NCI-H2196 (cell line): Measurements from ENCODE around the gene ARHGAP4.
A peak's percentile ranks its signal among the peaks of the same experiment; 100 is the strongest.

Source experiments
- DNase-seq: peaks from one replicate; lab custom pipeline; 2025; ENCODE audit not compliant: unreplicated experiment; lab: John Stamatoyannopoulos, UW

Gene ARHGAP4

DNA sequence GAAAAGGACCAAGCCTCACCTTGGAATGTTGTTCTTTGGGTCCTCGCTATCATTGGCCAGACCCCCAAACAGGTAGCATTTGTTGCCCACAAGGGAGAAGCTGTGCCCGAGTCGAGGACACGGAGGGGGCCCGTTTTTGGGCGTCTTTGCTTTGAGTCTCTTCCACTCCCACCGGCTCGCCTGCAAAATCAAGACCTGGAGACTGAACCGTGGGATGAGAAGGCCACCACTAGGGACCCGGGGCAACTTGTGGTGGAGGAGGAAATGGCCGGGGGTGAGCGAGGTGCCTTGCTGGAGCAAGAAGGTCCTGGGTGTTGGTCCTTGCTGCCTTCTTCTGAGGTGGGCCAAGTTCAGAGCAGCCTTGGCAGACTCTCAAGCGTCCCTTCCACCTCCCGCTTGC, 38.0 kb upstream of the ARHGAP4 start:
- DNase-seq: no peak

GRCh38 chrX:153963546-153963945, 37.5 kb upstream of the ARHGAP4 start:
- DNase-seq: no peak

- DNase-seq: no peak
These were observed 35.2 kb upstream of the ARHGAP4 start for GRCh38 chrX:153961292-153961691.

DNA sequence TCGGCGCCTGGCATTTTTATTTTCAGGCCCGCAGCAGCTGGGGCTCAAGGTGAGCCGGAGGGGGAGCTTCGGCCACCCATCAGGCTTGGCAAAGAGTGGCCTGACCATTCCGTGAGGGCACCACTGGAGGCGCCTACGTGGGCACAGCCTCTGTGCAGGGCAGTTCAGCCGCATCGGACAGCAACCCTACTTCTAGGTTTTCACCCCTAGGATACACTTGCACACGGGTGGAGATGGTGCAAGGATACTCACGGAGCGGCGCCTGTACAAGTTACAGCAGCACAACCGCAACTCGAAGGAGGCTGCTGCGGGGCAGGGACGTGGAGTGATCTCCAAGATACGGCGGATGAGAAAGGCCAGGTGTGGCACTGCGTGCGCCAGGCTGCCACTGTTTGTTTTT, 34.7 kb upstream of the ARHGAP4 start:
- DNase-seq: no peak

DNA sequence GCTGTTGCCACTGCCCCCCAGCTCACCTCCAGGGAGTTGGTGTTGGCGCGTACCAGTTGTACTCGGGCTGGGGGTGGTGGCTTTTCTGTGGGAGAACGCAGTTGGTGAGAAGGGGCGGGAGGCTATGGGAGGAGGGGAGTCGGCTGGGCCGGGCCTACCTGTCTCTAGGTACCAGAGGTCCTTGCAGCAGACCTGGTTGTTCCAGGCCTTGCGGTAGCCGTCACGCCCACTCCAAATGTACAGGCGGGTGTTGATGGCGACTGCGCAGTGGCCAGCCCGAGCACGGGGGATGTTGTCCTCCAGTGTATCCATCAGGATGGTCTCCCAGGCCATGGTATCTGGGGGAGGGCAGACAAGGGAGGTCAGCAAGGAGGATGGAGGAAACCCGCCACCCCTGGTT, 34.0 kb upstream of the ARHGAP4 start:
- DNase-seq: no peak

DNA sequence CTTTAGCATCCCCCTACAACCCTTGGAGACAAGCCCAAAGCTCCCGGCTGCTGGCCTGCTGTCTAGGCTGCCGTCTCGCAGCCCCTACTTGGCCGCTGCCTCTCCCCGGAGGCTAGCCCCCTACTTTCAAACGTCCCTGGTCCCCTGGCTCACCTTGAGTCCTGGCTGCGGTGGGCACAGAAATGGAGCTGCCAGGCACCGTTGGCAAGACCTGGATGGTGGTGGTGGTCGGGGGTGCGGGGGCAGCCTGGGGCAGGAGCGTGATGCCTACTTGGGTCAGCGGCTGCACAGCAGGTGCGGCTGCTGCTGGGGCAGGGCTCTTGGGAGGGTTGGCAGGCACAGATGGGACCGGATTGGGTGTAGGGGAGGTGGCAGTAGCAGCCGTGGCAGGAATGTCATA, 33.6 kb upstream of the ARHGAP4 start:
- no peak for DNase-seq

DNA sequence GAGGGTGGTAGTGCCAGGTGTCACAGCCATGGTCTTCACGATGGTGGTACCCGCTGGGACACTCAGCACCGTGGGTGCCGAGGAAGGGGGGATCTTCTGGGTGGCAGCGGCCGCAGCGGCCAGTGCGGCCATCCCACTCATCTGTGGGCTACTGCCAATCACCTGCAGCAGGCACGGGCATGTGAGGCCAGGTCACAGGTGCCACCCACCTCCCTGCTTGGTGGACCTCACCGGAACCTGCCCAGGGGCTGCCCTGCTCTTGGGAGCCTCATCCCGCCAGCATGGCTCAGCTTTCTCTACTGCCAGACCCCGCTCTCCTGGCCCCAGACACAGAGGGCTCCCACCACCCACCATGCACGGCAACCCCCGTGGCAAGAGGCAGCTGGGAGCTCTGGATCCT, 32.5 kb upstream of the ARHGAP4 start:
- no peak for DNase-seq

- no peak for DNase-seq
These were observed 31.2 kb upstream of the ARHGAP4 start for GRCh38 chrX:153957224-153957623.

- DNase-seq: no peak
These were observed 30.2 kb upstream of the ARHGAP4 start for GRCh38 chrX:153956044-153956907.

DNA sequence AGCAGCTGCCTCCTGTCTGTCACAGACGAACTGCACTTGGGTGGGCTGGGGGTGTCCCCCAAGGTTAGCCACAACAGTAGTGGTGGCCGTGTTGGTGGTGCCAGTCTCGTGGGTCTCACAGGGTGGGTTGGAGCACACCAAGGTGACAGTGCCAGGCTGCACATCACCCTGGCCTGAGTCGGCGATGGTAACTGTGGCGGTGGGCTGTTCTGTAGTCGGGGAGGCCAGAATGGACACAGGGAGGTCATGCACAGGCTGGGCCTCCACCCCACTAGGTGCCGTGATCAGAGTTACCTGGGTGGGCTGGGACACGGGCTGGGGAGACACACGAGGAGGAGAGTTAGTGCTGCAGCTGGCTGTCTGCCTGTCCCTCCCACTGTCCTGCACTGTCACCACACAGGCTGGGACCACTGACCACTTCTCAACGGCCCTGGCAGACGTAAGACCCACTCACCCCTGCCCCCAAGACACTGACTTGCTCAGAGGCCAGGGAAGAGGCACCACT, 29.2 kb upstream of the ARHGAP4 start:
- no peak for DNase-seq

GRCh38 chrX:153954558-153955227, 28.6 kb upstream of the ARHGAP4 start:
- DNase-seq: no peak

DNA sequence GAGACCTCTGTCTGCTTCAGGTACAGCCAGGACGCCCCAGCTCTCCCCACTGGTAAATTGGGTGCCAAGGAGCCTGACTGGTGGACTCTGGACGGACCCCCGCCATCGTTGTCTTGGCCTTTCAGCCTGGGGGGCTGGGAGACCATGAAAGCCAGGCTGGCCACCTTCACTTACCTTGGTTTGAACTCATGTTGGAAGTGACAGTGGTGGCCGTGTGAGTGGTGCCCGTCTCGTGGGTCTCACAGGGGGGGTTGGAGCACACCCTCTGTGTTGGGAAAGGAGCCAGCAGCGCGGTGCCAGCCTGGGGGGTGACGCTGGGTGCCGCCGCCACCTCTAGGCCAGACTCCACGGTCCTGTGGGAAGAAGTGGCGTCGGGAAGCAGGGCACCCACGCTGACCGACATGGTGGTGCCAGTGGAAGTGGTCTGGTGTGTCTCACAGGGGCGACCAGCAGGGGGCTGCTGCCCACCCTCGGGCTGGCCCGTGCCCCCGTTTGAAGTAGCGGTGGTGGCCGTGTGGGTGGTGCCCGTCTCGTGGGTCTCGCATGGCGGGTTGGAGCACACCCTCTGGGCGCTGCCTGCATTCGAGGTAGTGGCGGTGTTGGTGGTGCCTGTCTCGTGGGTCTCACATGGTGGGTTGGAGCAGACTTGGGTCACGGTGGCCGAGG, 28.0 kb upstream of the ARHGAP4 start:
- no peak for DNase-seq

DNA sequence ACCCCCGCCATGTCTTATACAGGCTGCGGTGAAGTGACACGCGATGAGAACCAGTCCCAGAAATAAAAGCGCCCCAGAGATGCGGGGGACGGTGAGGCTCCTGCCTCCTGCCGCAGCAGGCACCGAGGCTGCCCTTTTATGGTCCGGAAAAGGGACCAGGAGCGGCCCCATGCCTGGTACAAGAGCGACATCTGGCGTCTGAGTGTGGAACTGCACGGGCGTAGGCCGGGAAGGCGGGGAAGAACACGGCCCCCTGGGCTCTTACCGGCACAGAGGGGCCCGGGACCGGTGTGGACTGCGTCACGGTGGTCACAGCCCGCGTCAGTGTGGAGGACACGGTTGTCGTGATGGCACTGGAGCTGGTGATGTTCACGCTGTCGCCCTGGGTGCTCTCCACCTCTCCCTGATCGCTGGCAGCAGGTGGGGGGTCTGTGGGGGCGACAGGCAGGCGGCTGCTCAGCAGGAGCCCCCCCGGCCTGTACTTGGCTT, 27.3 kb upstream of the ARHGAP4 start:
- DNase-seq: peak; percentile 66

GRCh38 chrX:153952373-153953026, 26.4 kb upstream of the ARHGAP4 start:
- no peak for DNase-seq

- DNase-seq: no peak
These were observed 25.8 kb upstream of the ARHGAP4 start for GRCh38 chrX:153951683-153952372.

GRCh38 chrX:153950127-153950526, 24.1 kb upstream of the ARHGAP4 start:
- no peak for DNase-seq

- DNase-seq: no peak
These were observed 23.1 kb upstream of the ARHGAP4 start for GRCh38 chrX:153948847-153949805.

DNA sequence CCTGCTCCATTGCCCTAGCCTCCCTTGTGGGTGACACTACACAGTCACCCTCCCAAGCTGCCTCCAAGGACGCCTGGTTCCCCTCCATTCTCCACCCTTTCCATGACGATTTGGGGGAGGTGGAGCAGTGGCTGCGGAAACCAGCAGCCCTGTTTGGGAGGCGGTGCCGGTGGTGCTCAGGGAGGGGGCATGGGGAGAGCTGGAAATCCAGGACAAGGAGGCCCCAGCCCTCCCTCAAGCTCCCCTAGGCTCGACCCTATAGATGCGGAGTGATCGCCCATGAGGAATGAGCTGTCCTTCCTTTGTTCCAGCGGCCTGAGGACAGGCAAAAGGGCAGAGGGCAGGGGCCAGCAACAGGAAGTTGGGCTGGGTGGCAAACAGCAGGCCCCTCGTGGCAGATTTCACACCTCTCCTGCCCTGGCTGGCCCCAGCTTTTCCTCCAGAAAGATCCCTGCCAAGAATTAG, 22.0 kb upstream of the ARHGAP4 start:
- DNase-seq: no peak
